Effector memory CD4-positive, alpha-beta T cell (primary cell): ENCODE measurements around the gene VMO1.

Experiments
- DNase-seq, 3 donors: peaks; one replicate each; pipeline ENCODE4 v3.0.0-alpha.2; 2020
- H3K27ac ChIP-seq: 2 replicates; pipeline ENCODE4 v1.7.0; 2013; ENCODE audit warnings: mild to moderate bottlenecking, low read length, moderate library complexity; ENCODE audit not compliant: insufficient read depth, poor library complexity, severe bottlenecking
- H3K27me3 ChIP-seq: replicated peaks from 2 replicates; pipeline ENCODE4 v1.7.0; 2013; ENCODE audit warnings: mild to moderate bottlenecking, low read length; ENCODE audit not compliant: insufficient read depth, control insufficient read depth, poor library complexity, severe bottlenecking
- H3K36me3 ChIP-seq: 2 replicates; pipeline ENCODE4 v1.7.0; 2013; ENCODE audit warnings: mild to moderate bottlenecking, low read length, moderate library complexity; ENCODE audit not compliant: control insufficient read depth, insufficient read depth
- H3K4me1 ChIP-seq: 2 replicates; pipeline ENCODE4 v1.7.0; 2013; ENCODE audit warnings: low read length, mild to moderate bottlenecking; ENCODE audit not compliant: control insufficient read depth, insufficient read depth, poor library complexity, severe bottlenecking
- H3K4me3 ChIP-seq: 2 replicates; pipeline ENCODE4 v1.7.0; 2013; ENCODE audit warnings: low read length, low read depth, mild to moderate bottlenecking; ENCODE audit not compliant: insufficient read depth, poor library complexity, severe bottlenecking
- H3K9me3 ChIP-seq: 2 replicates; pipeline ENCODE4 v1.7.0; 2013; ENCODE audit warnings: mild to moderate bottlenecking, low read length, moderate library complexity; ENCODE audit not compliant: control insufficient read depth

The VMO1 gene

GRCh38 chr17:4766201-4766600, 20.0 kb downstream of the VMO1 start:
- no peak overlapping the region for H3K27ac ChIP-seq
- H3K27me3 ChIP-seq: no peaks in the 10 kb centered on the region
- H3K4me3 ChIP-seq: no peak overlapping the region
- no peaks in the 10 kb centered on the region for H3K9me3 ChIP-seq
- H3K4me1 ChIP-seq: no peaks in the 10 kb centered on the region
- H3K36me3 ChIP-seq: no peaks in the 10 kb centered on the region
- DNase-seq: no peak

DNA sequence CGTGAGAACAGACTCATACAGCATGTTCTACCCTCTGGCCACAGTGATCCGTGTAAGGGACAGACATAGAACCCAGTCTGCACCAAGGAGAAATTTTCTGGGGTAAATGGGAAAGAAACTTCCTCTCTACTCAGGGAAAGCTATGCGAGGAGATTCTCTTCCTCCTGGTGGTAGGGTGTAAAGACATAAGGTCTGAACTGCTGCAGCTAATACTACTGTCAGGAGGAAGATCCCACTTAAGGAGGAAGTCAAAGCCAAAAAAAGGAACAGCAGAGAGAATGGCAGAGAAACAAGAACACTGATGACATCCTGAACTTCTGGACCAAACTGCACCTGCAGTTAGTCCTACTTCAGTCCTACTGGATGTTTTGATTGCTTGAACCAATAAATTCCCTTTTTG, 21.6 kb downstream of the VMO1 start:
- Histone ChIP-seq H3K36me3 (no peaks in the 10 kb centered on the region), H3K9me3 (no peaks in the 10 kb centered on the region), H3K4me3 (no peak overlapping the region), H3K4me1 (no peaks in the 10 kb centered on the region), H3K27ac (no peak overlapping the region), H3K27me3 (no peaks in the 10 kb centered on the region)
- DNase-seq: no peak

GRCh38 chr17:4759776-4760236, 26.4 kb downstream of the VMO1 start:
- no peak for DNase-seq
- Histone ChIP-seq H3K36me3 (no peaks in the 10 kb centered on the region), H3K27ac (no peak overlapping the region), H3K27me3 (no peaks in the 10 kb centered on the region), H3K4me3 (no peak overlapping the region), H3K9me3 (no peaks in the 10 kb centered on the region), H3K4me1 (no peaks in the 10 kb centered on the region)

DNA sequence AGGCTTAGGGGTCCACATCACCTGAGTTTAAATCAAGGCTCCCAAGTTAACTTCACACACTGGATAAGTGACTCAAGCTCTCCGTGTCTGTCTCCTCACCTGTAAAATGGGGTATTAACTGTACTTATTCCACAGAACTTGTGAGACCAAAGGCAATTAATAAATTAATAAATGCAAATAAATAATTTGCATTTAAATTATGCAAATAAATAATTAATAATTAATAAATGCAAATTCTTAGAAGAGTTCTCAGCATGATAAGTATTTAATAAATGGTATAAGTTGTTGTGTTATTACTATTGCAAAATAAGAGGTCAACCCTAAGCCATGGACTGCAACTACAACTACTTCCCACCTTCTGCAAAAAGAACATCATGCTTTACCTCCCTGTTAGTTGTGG, 32.8 kb downstream of the VMO1 start:
- no peaks in the 10 kb centered on the region for H3K27me3 ChIP-seq
- H3K9me3 ChIP-seq: no peaks in the 10 kb centered on the region
- no peak overlapping the region for H3K4me3 ChIP-seq
- no peak for DNase-seq
- H3K4me1 ChIP-seq: peaks cover 1% of the 10 kb centered on the region
- no peak overlapping the region for H3K27ac ChIP-seq
- no peaks in the 10 kb centered on the region for H3K36me3 ChIP-seq

GRCh38 chr17:4751932-4752331, 34.2 kb downstream of the VMO1 start:
- no peaks in the 10 kb centered on the region for H3K9me3 ChIP-seq
- H3K36me3 ChIP-seq: no peaks in the 10 kb centered on the region
- H3K27ac ChIP-seq: no peak overlapping the region
- peaks cover 3% of the 10 kb centered on the region for H3K4me1 ChIP-seq
- no peaks in the 10 kb centered on the region for H3K27me3 ChIP-seq
- no peak overlapping the region for H3K4me3 ChIP-seq
- no peak for DNase-seq

DNA sequence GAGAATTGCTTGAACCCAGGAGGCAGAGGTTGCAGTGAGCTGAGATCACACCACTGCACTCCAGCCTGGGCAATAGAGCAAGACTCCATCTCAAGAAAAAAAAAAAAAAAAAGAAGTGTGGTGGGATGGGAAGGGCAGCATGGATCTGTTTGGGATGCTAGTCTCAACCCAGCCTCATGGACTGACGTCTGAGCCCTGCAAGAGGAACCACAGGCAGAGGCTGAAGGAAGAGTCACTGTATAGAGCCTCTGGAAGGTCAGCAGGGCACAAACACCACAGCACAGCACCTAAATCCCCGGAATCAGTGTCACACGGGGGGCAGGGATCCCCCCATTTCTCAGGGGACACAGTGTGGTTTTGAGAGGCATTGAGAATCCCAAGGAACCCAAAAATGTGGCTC, 35.6 kb downstream of the VMO1 start:
- Histone ChIP-seq H3K27me3 (no peaks in the 10 kb centered on the region), H3K9me3 (no peaks in the 10 kb centered on the region), H3K4me3 (no peak overlapping the region), H3K36me3 (no peaks in the 10 kb centered on the region), H3K4me1 (peaks cover 3% of the 10 kb centered on the region), H3K27ac (no peak overlapping the region)
- DNase-seq: no peak

- Histone ChIP-seq H3K4me3 (no peak overlapping the region), H3K9me3 (no peaks in the 10 kb centered on the region), H3K27ac (no peak overlapping the region), H3K4me1 (peaks cover 3% of the 10 kb centered on the region), H3K36me3 (no peaks in the 10 kb centered on the region), H3K27me3 (no peaks in the 10 kb centered on the region)
- no peak for DNase-seq
These were observed 37.5 kb downstream of the VMO1 start for GRCh38 chr17:4748686-4749085.

DNA sequence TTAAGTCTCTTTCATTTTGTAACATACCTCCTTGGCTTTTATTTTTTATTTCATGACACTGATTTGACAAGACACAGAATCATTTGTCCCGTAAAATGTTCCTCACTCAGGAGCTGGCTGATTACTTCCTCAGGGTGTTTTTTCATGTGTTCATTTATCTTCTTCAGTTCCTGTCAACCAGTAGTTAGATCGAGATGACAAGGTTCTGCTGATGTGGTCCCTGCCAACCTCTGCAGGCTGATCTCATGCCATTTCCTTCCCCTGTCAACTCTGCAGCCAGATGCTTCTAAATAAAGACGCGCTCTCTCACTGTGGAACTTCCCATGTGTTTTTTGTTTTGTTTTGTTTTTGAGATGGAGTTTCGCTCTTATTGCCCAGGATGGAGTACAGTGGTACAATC, 38.3 kb downstream of the VMO1 start:
- Histone ChIP-seq H3K4me3 (peak overlapping the region; percentile 19), H3K9me3 (no peaks in the 10 kb centered on the region), H3K4me1 (peaks cover 3% of the 10 kb centered on the region), H3K27me3 (no peaks in the 10 kb centered on the region), H3K27ac (no peak overlapping the region), H3K36me3 (no peaks in the 10 kb centered on the region)
- DNase-seq: no peak

GRCh38 chr17:4744999-4745969, 40.9 kb downstream of the VMO1 start:
- Histone ChIP-seq H3K4me3 (no peak overlapping the region), H3K27ac (no peak overlapping the region), H3K4me1 (peaks cover 4% of the 10 kb centered on the region), H3K36me3 (no peaks in the 10 kb centered on the region), H3K9me3 (no peaks in the 10 kb centered on the region), H3K27me3 (peaks cover 4% of the 10 kb centered on the region)
- DNase-seq: no peak

- H3K9me3 ChIP-seq: no peaks in the 10 kb centered on the region
- no peak for DNase-seq
- H3K27me3 ChIP-seq: peaks cover 4% of the 10 kb centered on the region
- peaks cover 8% of the 10 kb centered on the region for H3K4me1 ChIP-seq
- no peak overlapping the region for H3K27ac ChIP-seq
- no peaks in the 10 kb centered on the region for H3K36me3 ChIP-seq
- no peak overlapping the region for H3K4me3 ChIP-seq
These were observed 42.3 kb downstream of the VMO1 start for GRCh38 chr17:4743898-4744297.
